H9 (cell line): ENCODE results near the gene TAF5L. TPM values are rescaled to one million over a fixed set of nuclear protein-coding genes. Genes with fewer than 3 reads are reported as not detected.

Experiments
- DNase-seq: peaks from one replicate; pipeline ENCODE4 v3.0.0-alpha.2; 2017
- H2AFZ ChIP-seq: one replicate; pipeline ENCODE4 v1.6.1; 2013; ENCODE audit warnings: mild to moderate bottlenecking, low read length, control low read depth, moderate library complexity
- H2AK5ac ChIP-seq: 2 replicates; pipeline ENCODE4 v1.6.1; 2013; ENCODE audit warnings: low read length, control low read depth, mixed read lengths; ENCODE audit not compliant: insufficient read length
- H2BK120ac ChIP-seq: one replicate; pipeline ENCODE4 v1.6.1; 2013; ENCODE audit warnings: low read depth, mild to moderate bottlenecking, low read length, control low read depth, inconsistent platforms; ENCODE audit not compliant: poor library complexity, severe bottlenecking
- H2BK12ac ChIP-seq: 2 replicates; pipeline ENCODE4 v1.6.1; 2013; ENCODE audit warnings: low read length, control low read depth, mixed read lengths, low read depth; ENCODE audit not compliant: insufficient read length
- H2BK15ac ChIP-seq: 2 replicates; pipeline ENCODE4 v1.6.1; 2013; ENCODE audit warnings: low read depth, low read length, control low read depth
- H2BK20ac ChIP-seq: one replicate; pipeline ENCODE4 v1.6.1; 2013; ENCODE audit warnings: low read depth, mild to moderate bottlenecking, low read length, control low read depth, inconsistent platforms; ENCODE audit not compliant: poor library complexity, severe bottlenecking
- H2BK5ac ChIP-seq: 2 replicates; pipeline ENCODE4 v1.6.1; 2013; ENCODE audit warnings: low read length, control low read depth, mixed read lengths; ENCODE audit not compliant: insufficient read length
- H3K14ac ChIP-seq: 2 replicates; pipeline ENCODE4 v1.6.1; 2013; ENCODE audit warnings: low read length, control low read depth; ENCODE audit not compliant: insufficient read depth
- H3K18ac ChIP-seq: 2 replicates; pipeline ENCODE4 v1.6.1; 2013; ENCODE audit warnings: low read depth, mild to moderate bottlenecking, mixed read lengths, low read length, control low read depth; ENCODE audit not compliant: insufficient read length
- H3K23ac ChIP-seq: 2 replicates; pipeline ENCODE4 v1.6.1; 2013; ENCODE audit warnings: low read length, control low read depth, mixed read lengths, low read depth; ENCODE audit not compliant: insufficient read length
- H3K23me2 ChIP-seq: 2 replicates; pipeline ENCODE4 v1.6.1; 2013; ENCODE audit warnings: low read depth, mild to moderate bottlenecking, mixed read lengths, low read length, control low read depth; ENCODE audit not compliant: insufficient read length, poor library complexity, severe bottlenecking
- H3K27ac ChIP-seq: 2 replicates; pipeline ENCODE4 v1.5.1; 2013; ENCODE audit warnings: low read length, control low read depth, mixed read lengths, low read depth; ENCODE audit not compliant: insufficient read length
- H3K27me3 ChIP-seq: 2 replicates; pipeline ENCODE4 v1.6.1; 2013; ENCODE audit warnings: low read length, control low read depth, inconsistent platforms; ENCODE audit not compliant: insufficient read depth
- H3K4ac ChIP-seq: 2 replicates; pipeline ENCODE4 v1.6.1; 2013; ENCODE audit warnings: low read depth, mild to moderate bottlenecking, control low read depth, inconsistent platforms, low read length, moderate library complexity
- H3K4me1 ChIP-seq: 2 replicates; pipeline ENCODE4 v1.6.1; 2013; ENCODE audit warnings: low read length, control low read depth, inconsistent platforms; ENCODE audit not compliant: insufficient read depth
- H3K4me2 ChIP-seq: 2 replicates; pipeline ENCODE4 v1.6.1; 2013; ENCODE audit warnings: low read length, control low read depth, mixed read lengths; ENCODE audit not compliant: insufficient read length, insufficient read depth
- H3K56ac ChIP-seq: 2 replicates; pipeline ENCODE4 v1.6.1; 2013; ENCODE audit warnings: low read depth, mild to moderate bottlenecking, mixed read lengths, low read length, control low read depth; ENCODE audit not compliant: insufficient read length
- H3K79me1 ChIP-seq: 2 replicates; pipeline ENCODE4 v1.6.1; 2013; ENCODE audit warnings: low read depth, mild to moderate bottlenecking, moderate library complexity, low read length, control low read depth, inconsistent platforms; ENCODE audit not compliant: insufficient read depth, poor library complexity, severe bottlenecking
- H3K79me2 ChIP-seq: 2 replicates; pipeline ENCODE4 v1.6.1; 2013; ENCODE audit warnings: low read length, control low read depth, inconsistent platforms; ENCODE audit not compliant: insufficient read depth
- H3K9ac ChIP-seq: 2 replicates; pipeline ENCODE4 v1.6.1; 2013; ENCODE audit warnings: low read length, control low read depth, mixed read lengths; ENCODE audit not compliant: insufficient read length; ENCODE audit errors: extremely low read depth
- H3K9me3 ChIP-seq: one replicate; pipeline ENCODE4 v1.6.1; 2013; ENCODE audit warnings: low read depth, low read length, inconsistent platforms; ENCODE audit not compliant: control insufficient read depth
- H3T11ph ChIP-seq: one replicate; pipeline ENCODE4 v1.6.1; 2013; ENCODE audit warnings: mild to moderate bottlenecking, low read length, control low read depth, inconsistent platforms
- H4K20me1 ChIP-seq: one replicate; pipeline ENCODE4 v1.6.1; 2013; ENCODE audit not compliant: control insufficient read depth, insufficient read length, insufficient read depth
- H4K5ac ChIP-seq: 2 replicates; pipeline ENCODE4 v1.6.1; 2013; ENCODE audit warnings: low read depth, mild to moderate bottlenecking, mixed read lengths, low read length, control low read depth; ENCODE audit not compliant: insufficient read length
- H4K8ac ChIP-seq: replicated peaks from 2 replicates; pipeline ENCODE4 v1.6.1; 2013; ENCODE audit warnings: low read length, control low read depth, mixed read lengths, low read depth; ENCODE audit not compliant: insufficient read length
- H4K91ac ChIP-seq: 2 replicates; pipeline ENCODE4 v1.6.1; 2013; ENCODE audit warnings: low read depth, mild to moderate bottlenecking, moderate library complexity, mixed read lengths, low read length, control low read depth; ENCODE audit not compliant: insufficient read length
- H3K27ac Mint-ChIP-seq, 3 experiments: 2 replicates in 2 of 3; 3 replicates in 1 of 3; pipeline ENCODE4 v1.8.0; 2020 to 2021; ENCODE audit warnings: mixed read lengths in 3 of 3, mild to moderate bottlenecking in 1 of 3, moderate library complexity in 1 of 3
- H3K27me3 Mint-ChIP-seq: 2 replicates; pipeline ENCODE4 v1.8.0; 2021; ENCODE audit warnings: low read depth, mild to moderate bottlenecking, moderate library complexity, mixed read lengths
- H3K36me3 Mint-ChIP-seq, 3 experiments: 2 replicates in 2 of 3; 3 replicates in 1 of 3; pipeline ENCODE4 v1.8.0; 2020 to 2021; ENCODE audit warnings: low read depth in 3 of 3, mixed read lengths in 3 of 3; ENCODE audit not compliant: insufficient read depth in 1 of 3
- H3K4me1 Mint-ChIP-seq, 2 experiments: 2 replicates each; pipeline ENCODE4 v1.8.0; 2020; ENCODE audit warnings: mixed read lengths in 2 of 2
- H3K4me3 Mint-ChIP-seq, 2 experiments: 2 replicates in 1 of 2; 3 replicates in 1 of 2; pipeline ENCODE4 v1.8.0; 2020 to 2021; ENCODE audit warnings: mild to moderate bottlenecking in 2 of 2, mixed read lengths in 2 of 2, moderate library complexity in 1 of 2
- H3K9me3 Mint-ChIP-seq, 2 experiments: 2 replicates in 1 of 2; 3 replicates in 1 of 2; pipeline ENCODE4 v1.8.0; 2020; ENCODE audit warnings: mild to moderate bottlenecking in 2 of 2, mixed read lengths in 2 of 2, moderate library complexity in 1 of 2
- CTCF ChIP-seq: fragments of 200-600 bp; sonication (generic); conservative IDR thresholded peaks from 3 replicates; pipeline ENCODE4 v1.8.0; 2021; ENCODE audit warnings: antibody characterized with exemption, mild to moderate bottlenecking
- WGBS: extraction: QIAGEN DNeasy Blood & Tissue Kit; methylation state at CpG from one replicate; pipeline ENCODE4 v1.1.7; 2013; ENCODE audit warnings: missing lambda C conversion rate, low lambda C conversion rate, mixed read lengths; ENCODE audit not compliant: insufficient read length; ENCODE audit errors: extremely low coverage; 5-methylcytosine and 5-hydroxymethylcytosine counted together
- total RNA-seq: library from RNA; stranded (reverse); gene quantifications from 2 replicates; pipeline ENCODE4 v1.2.1, GENCODE V29; 2021

The TAF5L gene
- total RNA-seq, 1 experiment from 2014 or later: 30.3 TPM

- DNase-seq: no peak
- no peak overlapping the region for H2BK5ac ChIP-seq
- Mint-ChIP-seq H3K27ac (no peak overlapping the region), H3K4me3 (no peak overlapping the region), H3K27me3 (no peaks in the 10 kb centered on the region), H3K36me3 (peaks cover 32 to 70% (median 55%) of the 10 kb centered on the region in 3 experiments), H3K9me3 (no peaks in the 10 kb centered on the region), H3K4me1 (peaks cover 7% of the 10 kb centered on the region in 2 experiments)
- H3K9ac ChIP-seq: no peak overlapping the region
- peaks cover 2% of the 10 kb centered on the region for H4K20me1 ChIP-seq
- no peaks in the 10 kb centered on the region for H3K27me3 ChIP-seq
- H2AK5ac ChIP-seq: no peak overlapping the region
- H3K56ac ChIP-seq: no peak overlapping the region
- H3K27ac ChIP-seq: no peak overlapping the region
- no peak overlapping the region for H3K14ac ChIP-seq
- no peaks in the 10 kb centered on the region for H3K23me2 ChIP-seq
- H2AFZ ChIP-seq: no peak overlapping the region
- no peak overlapping the region for H2BK12ac ChIP-seq
- H3K4me2 ChIP-seq: no peak overlapping the region
- no CpG with 5 or more reads among the region's 6 CpGs for WGBS
- peaks cover 36% of the 10 kb centered on the region for H3K79me2 ChIP-seq
- H3K4me1 ChIP-seq: no peaks in the 10 kb centered on the region
- no peak overlapping the region for H2BK20ac ChIP-seq
- no peak overlapping the region for H3K18ac ChIP-seq
- no peaks in the 10 kb centered on the region for H3K9me3 ChIP-seq
- H2BK15ac ChIP-seq: no peak overlapping the region
- TF ChIP-seq CTCF: no peak
- no peak overlapping the region for H4K8ac ChIP-seq
- H3K23ac ChIP-seq: no peak overlapping the region
- no peak overlapping the region for H4K5ac ChIP-seq
- H4K91ac ChIP-seq: no peak overlapping the region
- H3K79me1 ChIP-seq: no peaks in the 10 kb centered on the region
- H3K4ac ChIP-seq: no peak overlapping the region
- H2BK120ac ChIP-seq: no peak overlapping the region
- H3T11ph ChIP-seq: no peak overlapping the region
These were observed 6.0 kb upstream of the TAF5L start for GRCh38 chr1:229631966-229632365.
